Parathyroid adenoma (tissue), 2 donors: Measurements from ENCODE around the gene NUFIP1.

ENCODE experiments used
- H2AFZ ChIP-seq: fragments of 300-600 bp; sonication (generic); one replicate; pipeline ENCODE4 v1.7.0; 2017; ENCODE audit warnings: antibody characterized with exemption, mild to moderate bottlenecking
- H3K27ac ChIP-seq: fragments of 300-600 bp; sonication (generic); one replicate; pipeline ENCODE4 v1.7.0; 2017
- H3K27me3 ChIP-seq: fragments of 300-600 bp; sonication (generic); one replicate; pipeline ENCODE4 v1.7.0; 2017; ENCODE audit warnings: low read length; ENCODE audit not compliant: control insufficient read depth, insufficient read depth
- H3K36me3 ChIP-seq: fragments of 300-600 bp; sonication (generic); one replicate; pipeline ENCODE4 v1.7.0; 2017; ENCODE audit warnings: low read length; ENCODE audit not compliant: control insufficient read depth, insufficient read depth
- H3K4me1 ChIP-seq: fragments of 300-600 bp; sonication (generic); one replicate; pipeline ENCODE4 v1.7.0; 2017; ENCODE audit warnings: control low read depth
- H3K4me2 ChIP-seq: fragments of 300-600 bp; sonication (generic); one replicate; pipeline ENCODE4 v1.7.0; 2017; ENCODE audit warnings: low read length
- H3K4me3 ChIP-seq: fragments of 300-600 bp; sonication (generic); one replicate; pipeline ENCODE4 v1.7.0; 2017; ENCODE audit warnings: low read depth, low read length
- H3K79me2 ChIP-seq: fragments of 300-600 bp; sonication (generic); one replicate; pipeline ENCODE4 v1.7.0; 2017; ENCODE audit warnings: control low read depth
- H3K9ac ChIP-seq: fragments of 300-600 bp; sonication (generic); one replicate; pipeline ENCODE4 v1.7.0; 2017; ENCODE audit warnings: mild to moderate bottlenecking
- H3K9me3 ChIP-seq: fragments of 300-600 bp; sonication (generic); one replicate; pipeline ENCODE4 v1.7.0; 2017; ENCODE audit warnings: low read length; ENCODE audit not compliant: control insufficient read depth
- CTCF ChIP-seq: fragments of 300-600 bp; sonication (generic); IDR thresholded peaks from one replicate; pipeline ENCODE4 v1.7.0; 2017; ENCODE audit warnings: antibody characterized with exemption, mild to moderate bottlenecking
- donor health status: primary hyperparathyroidism.

Gene NUFIP1

GRCh38 chr13:44920013-44920412 is 69.3 kb downstream of the NUFIP1 start:
- no peak overlapping the region for H2AFZ ChIP-seq
- no peak overlapping the region for H3K9ac ChIP-seq
- H3K79me2 ChIP-seq = no peaks in the 10 kb centered on the region
- H3K9me3 ChIP-seq = no peaks in the 10 kb centered on the region
- no peak overlapping the region for H3K4me3 ChIP-seq
- no peak overlapping the region for H3K4me2 ChIP-seq
- H3K4me1 ChIP-seq = peaks cover 6% of the 10 kb centered on the region
- no peaks in the 10 kb centered on the region for H3K36me3 ChIP-seq
- no peaks in the 10 kb centered on the region for H3K27me3 ChIP-seq
- TF ChIP-seq CTCF = no peak
- H3K27ac ChIP-seq = peak overlapping the region; percentile 94

GRCh38 chr13:44919104-44919804 is 70.0 kb downstream of the NUFIP1 start:
- H3K27ac ChIP-seq = peak overlapping the region; percentile 94
- no peaks in the 10 kb centered on the region for H3K27me3 ChIP-seq
- TF ChIP-seq CTCF = no peak
- H3K4me1 ChIP-seq = peaks cover 6% of the 10 kb centered on the region
- peak overlapping the region; percentile 51 for H3K4me3 ChIP-seq
- peak overlapping the region; percentile 33 for H2AFZ ChIP-seq
- H3K36me3 ChIP-seq = no peaks in the 10 kb centered on the region
- peak overlapping the region; percentile 52 for H3K4me2 ChIP-seq
- no peak overlapping the region for H3K9ac ChIP-seq
- no peaks in the 10 kb centered on the region for H3K9me3 ChIP-seq
- no peaks in the 10 kb centered on the region for H3K79me2 ChIP-seq

- Histone ChIP-seq H3K9ac (no peak overlapping the region), H3K27ac (peak overlapping the region; percentile 94), H3K36me3 (no peaks in the 10 kb centered on the region), H3K4me3 (peak overlapping the region; percentile 51), H3K4me2 (peak overlapping the region; percentile 52), H3K27me3 (no peaks in the 10 kb centered on the region), H3K9me3 (no peaks in the 10 kb centered on the region), H3K4me1 (peaks cover 6% of the 10 kb centered on the region), H2AFZ (peak overlapping the region; percentile 80), H3K79me2 (no peaks in the 10 kb centered on the region)
- TF ChIP-seq CTCF = peak; percentile 60
These were observed 70.8 kb downstream of the NUFIP1 start for GRCh38 chr13:44918326-44919103.

GRCh38 chr13:44917589-44918325 is 71.5 kb downstream of the NUFIP1 start:
- H3K27me3 ChIP-seq = no peaks in the 10 kb centered on the region
- H3K79me2 ChIP-seq = no peaks in the 10 kb centered on the region
- H3K4me1 ChIP-seq = peaks cover 10% of the 10 kb centered on the region
- H3K27ac ChIP-seq = peak overlapping the region; percentile 94
- H3K9me3 ChIP-seq = no peaks in the 10 kb centered on the region
- TF ChIP-seq CTCF = peak; percentile 35
- H3K9ac ChIP-seq = no peak overlapping the region
- no peaks in the 10 kb centered on the region for H3K36me3 ChIP-seq
- H3K4me3 ChIP-seq = peak overlapping the region; percentile 51
- H3K4me2 ChIP-seq = peak overlapping the region; percentile 52
- H2AFZ ChIP-seq = peak overlapping the region; percentile 80
